Spleen (tissue), 7 donors: Measurements from ENCODE around the gene TOPAZ1.

ENCODE experiments used
- CTCF ChIP-seq, 11 experiments: fragments of 200-600 bp in 7 of 11; fragments of 450-650 bp in 4 of 11; sonication (generic) in 4 of 11; IDR thresholded peaks in 8 of 11; conservative IDR thresholded peaks in 3 of 11; 1 replicate in 7 of 11; 2 replicates in 4 of 11; pipeline versions ENCODE4 v1.4.0 to v1.8.0; 2016 to 2021; ENCODE audit warnings: antibody characterized with exemption in 11 of 11, inconsistent platforms in 4 of 11, mild to moderate bottlenecking in 1 of 11
- POLR2A ChIP-seq, 3 donors: fragments of 450-650 bp; IDR thresholded peaks; one replicate each; pipeline ENCODE4 v1.5.1; 2017; ENCODE audit warnings: antibody characterized with exemption in 3 of 3, mild to moderate bottlenecking in 1 of 3
- POLR2AphosphoS5 ChIP-seq, 3 donors: sonication (generic); formaldehyde crosslinking; IDR thresholded peaks; one replicate each; pipeline ENCODE4 v1.5.1; 2017; ENCODE audit warnings: antibody characterized with exemption in 3 of 3
- donor health status: DM: no; HTN: no; CAD: no; lungs with moderate emphysema.
- donor health status: DM: no; HTN: no; CAD: no.
- donor health status: DM: no; HTN: no; CAD: no.

- TF ChIP-seq POLR2AphosphoS5 (IDR thresholded peaks at IDR 0.05): no peak
- no peak for TF ChIP-seq POLR2A (IDR thresholded peaks at IDR 0.05)
- no peak for TF ChIP-seq CTCF (IDR thresholded peaks at IDR 0.05 in 8 of 11, conservative IDR thresholded peaks at IDR 0.05 in 3 of 11)
Observed at GRCh38 chr3:44241706-44242105, at the start of gene TOPAZ1.
